H1 (cell line): ENCODE measurements around the gene NTMT1. TPM values are rescaled to one million over a fixed set of nuclear protein-coding genes. Genes with fewer than 3 reads are reported as not detected.

Experiments
- CTCF ChIA-PET: fragments of 300-600 bp; sonication (Branson Sonifier 250); formaldehyde crosslinking; loops from one replicate; lab custom pipeline; 2021; ENCODE audit not compliant: partially characterized antibody; lab: Charles Lee
- POLR2A ChIA-PET: fragments of 300-600 bp; sonication (Branson Sonifier 250); formaldehyde crosslinking; loops from one replicate; lab custom pipeline; 2021; ENCODE audit warnings: inconsistent platforms; ENCODE audit not compliant: partially characterized antibody; lab: Charles Lee
- DNase-seq, 2 experiments: peaks; one replicate each; pipeline versions ENCODE4 v3.0.0 to v3.0.0-alpha.2; 2010 to 2022; ENCODE audit warnings: low spot score in 2 of 2, low read depth in 1 of 2, mixed read lengths in 1 of 2
- FAIRE-seq: peaks from 2 replicates; lab custom pipeline; 2011; peaks lifted over from hg19 to GRCh38; lab: Jason Lieb, UNC
- H2AFZ ChIP-seq: 2 replicates; pipeline ENCODE4 v1.8.1; 2012; ENCODE audit warnings: low read length, inconsistent platforms
- H2AK5ac ChIP-seq: 2 replicates; pipeline ENCODE4 v1.6.1; 2013; ENCODE audit warnings: low read depth, low read length
- H2BK120ac ChIP-seq: replicated peaks from 2 replicates; pipeline ENCODE3; 2013; ENCODE audit warnings: low read depth, low read length, inconsistent platforms
- H2BK12ac ChIP-seq: 2 replicates; pipeline ENCODE4 v1.6.1; 2013; ENCODE audit warnings: low read depth, low read length
- H2BK15ac ChIP-seq: 2 replicates; pipeline ENCODE4 v1.6.1; 2013; ENCODE audit warnings: low read length
- H2BK20ac ChIP-seq: 2 replicates; pipeline ENCODE4 v1.6.1; 2013; ENCODE audit warnings: low read length
- H2BK5ac ChIP-seq: 2 replicates; pipeline ENCODE4 v1.6.1; 2013; ENCODE audit warnings: low read depth, low read length
- H3K14ac ChIP-seq: 2 replicates; pipeline ENCODE4 v1.6.1; 2013; ENCODE audit warnings: inconsistent platforms; ENCODE audit not compliant: insufficient read length
- H3K18ac ChIP-seq: 2 replicates; pipeline ENCODE4 v1.6.1; 2013; ENCODE audit warnings: low read length; ENCODE audit errors: extremely low read depth
- H3K23ac ChIP-seq: 2 replicates; pipeline ENCODE4 v1.6.1; 2013; ENCODE audit warnings: inconsistent platforms; ENCODE audit not compliant: insufficient read length
- H3K23me2 ChIP-seq: 2 replicates; pipeline ENCODE4 v1.6.1; 2013; ENCODE audit warnings: low read depth, low read length
- H3K27ac ChIP-seq: 2 replicates; pipeline ENCODE4 v1.6.1; 2011; ENCODE audit warnings: low read depth, low read length, inconsistent platforms
- H3K27me3 ChIP-seq, 4 experiments: replicated peaks in 1 of 4; 1 replicate in 1 of 4; 2 replicates in 3 of 4; pipeline versions ENCODE4 v1.6.1 to v1.8.1; 2011 to 2013; ENCODE audit warnings: low read length in 3 of 4, mild to moderate bottlenecking in 3 of 4, inconsistent platforms in 2 of 4, mixed read lengths in 2 of 4, moderate library complexity in 1 of 4; ENCODE audit not compliant: control insufficient read depth in 3 of 4, insufficient read depth in 3 of 4; ENCODE audit errors: extremely low read depth in 1 of 4
- H3K36me3 ChIP-seq, 4 experiments: 2 replicates each; pipeline versions ENCODE4 v1.6.1 to v1.8.1; 2011 to 2013; ENCODE audit warnings: mild to moderate bottlenecking in 4 of 4, low read length in 3 of 4, moderate library complexity in 2 of 4, control low read depth in 1 of 4, inconsistent platforms in 1 of 4; ENCODE audit not compliant: insufficient read depth in 4 of 4, control insufficient read depth in 2 of 4
- H3K4ac ChIP-seq: replicated peaks from 2 replicates; pipeline ENCODE3; 2013; ENCODE audit warnings: low read length, low read depth, mixed read lengths, inconsistent platforms; ENCODE audit not compliant: insufficient read length
- H3K4me1 ChIP-seq, 4 experiments: replicated peaks in 1 of 4; 1 replicate in 1 of 4; 2 replicates in 3 of 4; pipeline versions ENCODE4 v1.6.1 to v1.8.1; 2011 to 2013; ENCODE audit warnings: low read length in 3 of 4, inconsistent platforms in 2 of 4, mixed read lengths in 1 of 4; ENCODE audit not compliant: insufficient read depth in 4 of 4, control insufficient read depth in 3 of 4
- H3K4me2 ChIP-seq, 2 experiments: 2 replicates each; pipeline versions ENCODE4 v1.6.1 to v1.8.1; 2011 to 2013; ENCODE audit warnings: low read depth in 2 of 2, low read length in 2 of 2, control low read depth in 1 of 2, inconsistent platforms in 1 of 2, mild to moderate bottlenecking in 1 of 2; ENCODE audit not compliant: insufficient read depth in 1 of 2
- H3K4me3 ChIP-seq, 4 experiments: fragments of 200-600, 300-600 bp in 1 of 4; sonication (generic), shearing (Covaris generic), sonication (Bioruptor Twin) in 1 of 4; 2 replicates each; pipeline versions ENCODE4 v1.5.1 to v1.8.1; 2011 to 2016; ENCODE audit warnings: low read length in 4 of 4, low read depth in 3 of 4, control low read depth in 2 of 4, inconsistent platforms in 2 of 4, mild to moderate bottlenecking in 2 of 4, mixed read lengths in 1 of 4, moderate library complexity in 1 of 4; ENCODE audit not compliant: insufficient read depth in 2 of 4; ENCODE audit errors: extremely low read depth in 1 of 4
- H3K56ac ChIP-seq: replicated peaks from 2 replicates; pipeline ENCODE3; 2013; ENCODE audit warnings: low read depth, mild to moderate bottlenecking, mixed read lengths, low read length, inconsistent platforms; ENCODE audit not compliant: insufficient read length
- H3K79me1 ChIP-seq: 2 replicates; pipeline ENCODE4 v1.6.1; 2013; ENCODE audit warnings: low read depth, low read length, control low read depth
- H3K79me2 ChIP-seq, 2 experiments: 2 replicates each; pipeline versions ENCODE4 v1.6.1 to v1.8.1; 2012 to 2013; ENCODE audit warnings: low read length in 2 of 2, mild to moderate bottlenecking in 2 of 2, inconsistent platforms in 1 of 2; ENCODE audit not compliant: insufficient read depth in 2 of 2, control insufficient read depth in 1 of 2
- H3K9ac ChIP-seq, 4 experiments: replicated peaks in 1 of 4; 1 replicate in 1 of 4; 2 replicates in 3 of 4; pipeline versions ENCODE4 v1.6.1 to v1.8.1; 2011 to 2013; ENCODE audit warnings: low read depth in 3 of 4, low read length in 3 of 4, control low read depth in 2 of 4, mild to moderate bottlenecking in 2 of 4, moderate library complexity in 2 of 4, inconsistent platforms in 1 of 4; ENCODE audit errors: extremely low read depth in 1 of 4
- H3K9me3 ChIP-seq, 2 experiments: 2 replicates each; pipeline versions ENCODE4 v1.6.1 to v1.8.1; 2012 to 2013; ENCODE audit warnings: mild to moderate bottlenecking in 2 of 2, moderate library complexity in 2 of 2, control low read depth in 1 of 2, inconsistent platforms in 1 of 2, low read depth in 1 of 2, low read length in 1 of 2, mixed read lengths in 1 of 2; ENCODE audit not compliant: insufficient read depth in 2 of 2
- H4K20me1 ChIP-seq, 2 experiments: replicated peaks in 1 of 2; 2 replicates each; pipeline versions ENCODE3 to v1.8.1; 2011 to 2013; ENCODE audit warnings: inconsistent platforms in 2 of 2, low read length in 2 of 2, mild to moderate bottlenecking in 1 of 2; ENCODE audit not compliant: insufficient read depth in 2 of 2, control insufficient read depth in 1 of 2
- H4K5ac ChIP-seq: 2 replicates; pipeline ENCODE4 v1.6.1; 2013; ENCODE audit warnings: low read length, low read depth, mixed read lengths, inconsistent platforms; ENCODE audit not compliant: insufficient read length
- H4K8ac ChIP-seq: 2 replicates; pipeline ENCODE4 v1.8.0; 2013; ENCODE audit warnings: mild to moderate bottlenecking, moderate library complexity, low read length, inconsistent platforms; ENCODE audit not compliant: insufficient read depth; ENCODE audit errors: extremely low read depth
- H4K91ac ChIP-seq: replicated peaks from 2 replicates; pipeline ENCODE3; 2013; ENCODE audit warnings: low read length, mixed read lengths, inconsistent platforms; ENCODE audit not compliant: insufficient read length
- SUZ12 ChIP-seq: fragments of 200-600 bp; sonication (generic); IDR thresholded peaks from 2 replicates; pipeline ENCODE4 v1.6.1; 2012; ENCODE audit warnings: mild to moderate bottlenecking, inconsistent platforms, low read length, moderate library complexity, mixed read lengths
- TAF1 ChIP-seq: IDR thresholded peaks from 2 replicates; pipeline ENCODE4 v1.6.1; 2011; ENCODE audit warnings: mild to moderate bottlenecking, low read depth, low read length
- TAF7 ChIP-seq: optimal IDR thresholded peaks from 2 replicates; pipeline ENCODE3; 2011; ENCODE audit warnings: low read depth, mild to moderate bottlenecking, inconsistent platforms, low read length, moderate library complexity, borderline replicate concordance
- WGBS, 2 experiments: shearing (Covaris generic) in 1 of 2; methylation state at CpG; one replicate each; pipeline versions ENCODE4 v1.1.6 to v1.1.7; 2013 to 2015; ENCODE audit warnings: low lambda C conversion rate in 2 of 2, mixed read lengths in 2 of 2, inconsistent platforms in 1 of 2, low coverage in 1 of 2, missing lambda C conversion rate in 1 of 2; ENCODE audit not compliant: insufficient replicate concordance in 2 of 2, insufficient coverage in 1 of 2, insufficient read length in 1 of 2; ENCODE audit errors: extremely low coverage in 1 of 2, missing lambda C conversion rate in 1 of 2; 5-methylcytosine and 5-hydroxymethylcytosine counted together
- polyA plus RNA-seq, 7 experiments: library from polyadenylated mRNA; depleted of rRNA in 3 of 7; stranded (reverse) in 5 of 7; unstranded in 2 of 7; fragments of >200 nt in 5 of 7; fragments of 200-250 nt in 2 of 7; gene quantifications; 1 replicate in 5 of 7; 2 replicates in 1 of 7; 4 replicates in 1 of 7; pipeline versions ENCODE4 v1.2.1 to v1.2.3, GENCODE V29; 2011 to 2013; ENCODE audit warnings: missing spikeins in 2 of 7, mixed read lengths in 2 of 7
- total RNA-seq: library from RNA; stranded (reverse); fragmentation: NEBNext Ultra II Directional; extraction: Animal tissue kit (Norgen Biotek cat#: 25700); gene quantifications from 2 replicates; pipeline ENCODE4 v1.2.1, GENCODE V29; 2021

Gene NTMT1
- total and polyA plus RNA-seq, 2 of the 8 experiments (the other 6 are each of a cell fraction or from before 2014, with no cell fraction given): 66.8 to 70.2 TPM

DNA sequence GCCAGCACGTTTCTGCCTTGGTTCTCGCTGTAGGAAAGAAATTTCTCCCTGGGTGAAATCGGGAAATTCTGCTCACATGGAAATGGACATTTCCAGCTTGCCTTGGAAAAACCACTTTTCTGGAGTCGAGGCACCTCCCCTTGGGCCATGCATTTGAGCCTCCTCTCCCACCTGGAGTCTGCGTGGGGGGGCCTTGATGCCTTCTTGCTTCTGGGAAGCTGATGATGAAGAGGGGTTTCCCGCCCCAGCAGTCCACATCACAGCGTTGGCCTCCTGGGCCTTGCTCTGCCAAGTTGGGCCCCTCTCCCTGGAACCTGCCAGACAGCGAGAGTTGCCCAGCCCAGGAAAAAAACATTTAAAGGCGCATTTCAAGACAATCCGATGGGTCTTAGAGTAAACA lies 17.7 kb downstream of the NTMT1 start:
- H3K23me2 ChIP-seq: peaks cover 14% of the 10 kb centered on the region; the same call in 1 of the 2 replicates
- no peaks in the 10 kb centered on the region for H3K27me3 ChIP-seq
- H3K36me3 ChIP-seq: peaks cover 0 to 3% (median under 1%) of the 10 kb centered on the region in 4 experiments; a peak in 2 of 8 replicates
- no peak overlapping the region for H3K14ac ChIP-seq
- no peak overlapping the region for H2AK5ac ChIP-seq
- no peak overlapping the region for H2BK20ac ChIP-seq
- no peaks in the 10 kb centered on the region for H3K9me3 ChIP-seq
- peaks cover 0 to 13% of the 10 kb centered on the region in 2 experiments; a peak in 2 of 4 replicates for H3K79me2 ChIP-seq
- no peak overlapping the region for H3K4ac ChIP-seq
- whole genome bisulfite sequencing, 2 experiments: 92% methylated on average over 10 of the region's 10 CpGs; no CpG with 5 or more reads in 1 of the 2 experiments
- H3K4me2 ChIP-seq: no peak overlapping the region
- H3K79me1 ChIP-seq: peaks cover 4% of the 10 kb centered on the region
- no peak for FAIRE-seq
- no peak overlapping the region for H3K27ac ChIP-seq
- no peak overlapping the region for H3K56ac ChIP-seq
- no peak overlapping the region for H3K4me3 ChIP-seq
- peaks cover 6 to 15% of the 10 kb centered on the region in 2 experiments for H4K20me1 ChIP-seq
- H3K18ac ChIP-seq: no peak overlapping the region
- H3K23ac ChIP-seq: no peak overlapping the region
- no peak for DNase-seq
- no peak overlapping the region for H2BK15ac ChIP-seq
- H2AFZ ChIP-seq: no peak overlapping the region
- no peak for TF ChIP-seq TAF7
- no peak for TF ChIP-seq TAF1
- no peak for TF ChIP-seq SUZ12
- TF ChIP-seq, all 59 proteins: peak for 0
- Histone ChIP-seq H2BK5ac (no peak overlapping the region), H2BK12ac (no peak overlapping the region), H2BK120ac (no peak overlapping the region), H3K9ac (no peak overlapping the region), H3K4me1 (peaks cover 0 to 10% (median 6%) of the 10 kb centered on the region in 4 experiments; a peak in 4 of 7 replicates), H4K5ac (no peak overlapping the region), H4K8ac (no peak overlapping the region), H4K91ac (no peak overlapping the region)
- ChIA-PET CTCF (interaction anchor here (0.6 to 3.3 kb wide), 16 partner anchors 15 to 737 kb away, joined by 3 to 26 read pairs (median 4); no protein-coding TSS in a partner anchor), POLR2A (interaction anchor here (0.6 to 1.1 kb wide), 2 partner anchors 12 to 240 kb away, joined by 3 read pairs; no protein-coding TSS in a partner anchor)
